ENCODE measurements around the gene TBC1D1.

DNA sequence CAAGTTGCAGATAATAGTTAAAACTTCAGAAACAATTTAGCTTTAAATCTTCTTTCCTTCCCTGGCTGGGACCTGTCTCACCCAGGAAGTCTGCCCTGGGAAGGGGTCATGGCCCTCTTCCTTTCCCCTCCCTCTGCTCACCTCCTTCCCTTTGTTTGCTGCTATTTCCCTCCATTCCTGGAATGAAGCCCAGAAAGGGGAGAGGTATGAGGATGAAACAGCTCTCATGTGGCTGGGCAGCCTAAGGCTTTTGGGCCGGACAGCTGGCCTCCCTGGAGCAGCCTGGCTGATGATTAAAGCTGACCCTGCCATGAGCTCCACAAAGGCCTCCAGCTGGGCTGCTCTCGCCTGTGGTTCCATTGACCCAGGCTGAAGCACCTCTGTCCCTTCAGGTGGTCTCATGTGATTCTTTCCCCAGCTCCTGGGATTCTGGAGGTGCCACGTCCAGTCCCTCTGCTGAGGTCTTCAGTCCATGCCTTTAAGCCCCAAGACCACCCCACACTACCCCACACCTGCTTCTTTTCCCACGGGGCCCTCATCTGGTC lies 271.4 kb downstream of the TBC1D1 start:
- TF ChIP-seq, protein P1, sequence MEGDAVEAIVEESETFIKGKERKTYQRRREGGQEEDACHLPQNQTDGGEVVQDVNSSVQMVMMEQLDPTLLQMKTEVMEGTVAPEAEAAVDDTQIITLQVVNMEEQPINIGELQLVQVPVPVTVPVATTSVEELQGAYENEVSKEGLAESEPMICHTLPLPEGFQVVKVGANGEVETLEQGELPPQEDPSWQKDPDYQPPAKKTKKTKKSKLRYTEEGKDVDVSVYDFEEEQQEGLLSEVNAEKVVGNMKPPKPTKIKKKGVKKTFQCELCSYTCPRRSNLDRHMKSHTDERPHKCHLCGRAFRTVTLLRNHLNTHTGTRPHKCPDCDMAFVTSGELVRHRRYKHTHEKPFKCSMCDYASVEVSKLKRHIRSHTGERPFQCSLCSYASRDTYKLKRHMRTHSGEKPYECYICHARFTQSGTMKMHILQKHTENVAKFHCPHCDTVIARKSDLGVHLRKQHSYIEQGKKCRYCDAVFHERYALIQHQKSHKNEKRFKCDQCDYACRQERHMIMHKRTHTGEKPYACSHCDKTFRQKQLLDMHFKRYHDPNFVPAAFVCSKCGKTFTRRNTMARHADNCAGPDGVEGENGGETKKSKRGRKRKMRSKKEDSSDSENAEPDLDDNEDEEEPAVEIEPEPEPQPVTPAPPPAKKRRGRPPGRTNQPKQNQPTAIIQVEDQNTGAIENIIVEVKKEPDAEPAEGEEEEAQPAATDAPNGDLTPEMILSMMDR (IDR thresholded peaks at IDR 0.05 in 8 of 11, conservative IDR thresholded peaks at IDR 0.05 in 3 of 11) = no peak
- TF ChIP-seq POLR2A (IDR thresholded peaks at IDR 0.05) = no peak
- no peak for TF ChIP-seq POLR2AphosphoS5 (IDR thresholded peaks at IDR 0.05)

Measured in spleen (tissue), 7 donors.